ENCODE data around the gene MAP3K4. TPM values are rescaled to one million over a fixed set of nuclear protein-coding genes. Genes with fewer than 3 reads are reported as not detected.
A peak's percentile ranks its signal among the peaks of the same experiment; 100 is the strongest.

The MAP3K4 gene
- polyA plus RNA-seq, 1 experiment = 12.7 TPM

DNA sequence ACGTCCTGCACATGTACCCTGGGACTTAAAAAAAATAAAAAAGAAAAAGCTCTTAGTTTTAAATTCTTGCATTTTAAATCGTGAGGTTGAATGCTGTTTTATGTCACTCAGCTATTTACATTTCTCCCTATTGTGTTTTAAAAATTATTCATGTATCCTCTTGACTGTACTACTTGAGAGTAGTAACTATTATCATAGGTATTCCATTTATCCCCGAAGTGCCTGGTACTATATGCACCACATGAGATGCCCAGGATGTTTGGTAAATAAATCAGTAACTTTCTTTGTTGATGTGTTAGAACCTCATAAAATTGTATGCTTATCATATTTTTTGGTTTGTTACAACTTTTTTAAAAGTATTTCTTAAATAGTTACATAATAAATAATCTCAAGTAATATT lies 18.4 kb downstream of the MAP3K4 start:
- TF ChIP-seq, protein P1, sequence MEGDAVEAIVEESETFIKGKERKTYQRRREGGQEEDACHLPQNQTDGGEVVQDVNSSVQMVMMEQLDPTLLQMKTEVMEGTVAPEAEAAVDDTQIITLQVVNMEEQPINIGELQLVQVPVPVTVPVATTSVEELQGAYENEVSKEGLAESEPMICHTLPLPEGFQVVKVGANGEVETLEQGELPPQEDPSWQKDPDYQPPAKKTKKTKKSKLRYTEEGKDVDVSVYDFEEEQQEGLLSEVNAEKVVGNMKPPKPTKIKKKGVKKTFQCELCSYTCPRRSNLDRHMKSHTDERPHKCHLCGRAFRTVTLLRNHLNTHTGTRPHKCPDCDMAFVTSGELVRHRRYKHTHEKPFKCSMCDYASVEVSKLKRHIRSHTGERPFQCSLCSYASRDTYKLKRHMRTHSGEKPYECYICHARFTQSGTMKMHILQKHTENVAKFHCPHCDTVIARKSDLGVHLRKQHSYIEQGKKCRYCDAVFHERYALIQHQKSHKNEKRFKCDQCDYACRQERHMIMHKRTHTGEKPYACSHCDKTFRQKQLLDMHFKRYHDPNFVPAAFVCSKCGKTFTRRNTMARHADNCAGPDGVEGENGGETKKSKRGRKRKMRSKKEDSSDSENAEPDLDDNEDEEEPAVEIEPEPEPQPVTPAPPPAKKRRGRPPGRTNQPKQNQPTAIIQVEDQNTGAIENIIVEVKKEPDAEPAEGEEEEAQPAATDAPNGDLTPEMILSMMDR (IDR thresholded peaks at IDR 0.05; ENCODE audit: low read depth, low read length) = no peak
- CTCF ChIA-PET = interaction anchor here (0.5 to 3.6 kb wide), 4 partner anchors 17 to 364 kb away, joined by 3 to 22 read pairs (median 6); no protein-coding TSS in a partner anchor
- DNase-seq (ENCODE audit: low read depth, low spot score) = no peak
- H3K4me3 ChIP-seq (ENCODE audit: low read depth, low read length) = no peak overlapping the region
- POLR2A ChIA-PET = interaction anchor here (0.7 to 1.0 kb wide), 3 partner anchors 18 to 29 kb away, joined by 3 to 4 read pairs (median 4); no protein-coding TSS in a partner anchor
- H3K9me3 ChIP-seq (ENCODE audit: control insufficient read depth, insufficient read depth, low read length) = no peaks in the 10 kb centered on the region
- H3K27me3 ChIP-seq (ENCODE audit: control insufficient read depth, insufficient read depth, low read length) = no peaks in the 10 kb centered on the region
- no peak overlapping the region for H3K27ac ChIP-seq (ENCODE audit: low read depth, low read length)

DNA sequence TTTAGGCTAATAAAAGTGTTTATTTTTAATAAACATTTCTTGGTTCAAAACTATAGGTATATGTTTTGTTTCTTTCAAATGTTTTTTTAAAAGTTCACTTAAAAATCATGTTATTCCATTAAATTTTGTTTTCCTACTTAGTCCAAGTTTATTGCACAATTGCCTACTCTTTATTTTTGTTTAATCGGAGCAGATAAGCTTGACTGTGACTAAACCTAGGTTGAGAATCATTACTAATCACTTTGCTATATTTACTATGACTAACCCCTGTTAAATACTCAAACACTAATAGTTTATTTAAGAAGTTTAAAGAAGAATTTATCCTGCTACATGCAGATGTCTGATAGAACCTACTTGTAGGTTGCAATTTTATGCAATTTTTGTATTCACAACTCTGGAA lies 18.8 kb downstream of the MAP3K4 start:
- Histone ChIP-seq H3K27me3 (ENCODE audit: control insufficient read depth, insufficient read depth, low read length) (no peaks in the 10 kb centered on the region), H3K4me3 (ENCODE audit: low read depth, low read length) (no peak overlapping the region), H3K27ac (ENCODE audit: low read depth, low read length) (no peak overlapping the region), H3K9me3 (ENCODE audit: control insufficient read depth, insufficient read depth, low read length) (no peaks in the 10 kb centered on the region)
- POLR2A ChIA-PET = interaction anchor here (0.7 to 1.0 kb wide), 3 partner anchors 18 to 29 kb away, joined by 3 to 4 read pairs (median 4); no protein-coding TSS in a partner anchor
- CTCF ChIA-PET = interaction anchor here (0.5 to 3.6 kb wide), 3 partner anchors 17 to 363 kb away, joined by 3 to 22 read pairs (median 3); no protein-coding TSS in a partner anchor
- TF ChIP-seq, protein P1 (IDR thresholded peaks at IDR 0.05; ENCODE audit: low read depth, low read length) = no peak
- DNase-seq (ENCODE audit: low read depth, low spot score) = peak; percentile 53

DNA sequence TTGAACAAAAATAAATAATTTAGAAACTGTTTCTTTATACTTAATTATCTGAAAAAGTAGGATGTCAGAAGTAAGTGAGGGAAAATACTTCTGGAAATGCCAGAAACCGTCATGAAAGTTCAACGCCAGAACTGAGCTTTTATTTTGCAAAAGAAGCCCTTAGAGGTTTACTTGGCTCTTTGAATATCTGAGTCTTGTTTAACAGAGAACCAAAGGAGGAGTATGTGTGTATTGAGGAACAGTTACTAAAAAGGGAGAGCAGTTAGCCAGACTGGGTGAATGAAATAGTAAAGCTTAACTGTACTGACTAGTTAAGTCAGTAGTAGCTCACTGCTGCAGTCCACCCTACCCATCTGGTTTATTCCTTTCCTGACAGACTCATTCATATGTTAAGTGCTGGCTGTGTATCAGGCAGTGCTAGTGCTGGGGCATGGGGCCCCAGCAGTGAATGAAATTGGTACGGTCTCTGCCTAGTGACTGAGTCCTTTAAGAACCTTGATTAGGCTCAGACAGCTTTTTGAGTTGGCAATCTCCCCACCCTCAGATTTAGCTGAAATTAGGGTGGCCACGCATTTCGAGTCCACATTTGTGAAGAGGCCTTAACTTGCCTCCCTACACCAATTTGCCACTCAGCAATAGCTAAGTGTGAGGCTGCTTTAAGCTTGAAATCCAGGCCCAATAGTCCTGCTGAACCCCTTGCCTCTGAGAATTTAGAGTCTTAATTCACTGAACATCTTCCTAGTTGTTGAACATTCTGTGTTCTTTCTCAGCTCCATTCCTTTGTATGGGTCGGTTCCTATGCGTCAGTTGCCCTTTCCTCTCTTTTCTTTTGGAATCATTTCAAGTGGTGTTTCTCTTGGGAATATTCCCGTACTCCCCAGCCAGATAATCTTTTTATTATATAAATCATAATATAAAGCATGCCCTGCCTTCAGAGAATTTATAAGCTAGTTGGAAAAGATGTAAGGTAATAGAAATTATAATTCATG lies 20.2 kb downstream of the MAP3K4 start:
- TF ChIP-seq, protein P1 (IDR thresholded peaks at IDR 0.05; ENCODE audit: low read depth, low read length) = no peak
- POLR2A ChIA-PET = no interaction called here
- Histone ChIP-seq H3K9me3 (ENCODE audit: control insufficient read depth, insufficient read depth, low read length) (no peaks in the 10 kb centered on the region), H3K27ac (ENCODE audit: low read depth, low read length) (no peak overlapping the region), H3K4me3 (ENCODE audit: low read depth, low read length) (no peak overlapping the region), H3K27me3 (ENCODE audit: control insufficient read depth, insufficient read depth, low read length) (no peaks in the 10 kb centered on the region)
- no peak for DNase-seq (ENCODE audit: low read depth, low spot score)
- CTCF ChIA-PET = interaction anchor here (0.9 to 1.9 kb wide), 5 partner anchors 19 to 359 kb away, joined by 3 to 13 read pairs (median 5); no protein-coding TSS in a partner anchor

DNA sequence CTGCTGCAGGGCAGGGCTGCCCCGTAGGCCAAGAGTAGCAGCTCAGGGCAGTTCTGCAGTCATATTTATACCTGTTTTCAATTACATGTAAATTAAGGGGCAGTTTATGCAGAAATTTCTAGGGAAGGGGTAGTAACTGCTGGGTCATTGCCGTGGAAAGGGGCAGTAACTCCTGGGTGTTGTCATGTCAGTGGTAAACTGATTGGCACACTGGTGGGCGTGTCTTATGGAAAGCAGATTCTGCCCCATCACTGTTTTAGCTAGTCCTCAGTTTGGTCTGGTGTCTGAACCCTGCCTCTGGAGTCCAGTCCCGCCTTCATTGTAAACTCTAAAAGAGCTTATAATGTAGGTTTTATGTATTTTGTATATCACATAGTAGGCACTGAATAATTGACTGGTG lies 22.1 kb downstream of the MAP3K4 start:
- ChIA-PET POLR2A (no interaction called here), CTCF (interaction anchor here (1.7 kb wide), 1 partner anchor 84 kb away, joined by 5 read pairs; no protein-coding TSS in a partner anchor)

More for the DNA sequence above, 22.1 kb downstream of the MAP3K4 start:
- Histone ChIP-seq H3K27ac (ENCODE audit: low read depth, low read length) (no peak overlapping the region), H3K4me3 (ENCODE audit: low read depth, low read length) (no peak overlapping the region), H3K9me3 (ENCODE audit: control insufficient read depth, insufficient read depth, low read length) (no peaks in the 10 kb centered on the region), H3K27me3 (ENCODE audit: control insufficient read depth, insufficient read depth, low read length) (no peaks in the 10 kb centered on the region)
- DNase-seq (ENCODE audit: low read depth, low spot score) = no peak
- TF ChIP-seq, protein P1 (IDR thresholded peaks at IDR 0.05; ENCODE audit: low read depth, low read length) = no peak
